A549 (cell line): ENCODE results near the gene CHIC2.

Experiments used
- CHD2 ChIP-seq: fragments of 150-350 bp; IDR thresholded peaks from 2 replicates; pipeline ENCODE4 v1.6.1; 2014; ENCODE audit warnings: low read length; ENCODE audit not compliant: partially characterized antibody
- CHD4 ChIP-seq: fragments of 200-600 bp; sonication (generic); IDR thresholded peaks from 2 replicates; pipeline ENCODE4 v1.6.1; 2016; ENCODE audit warnings: antibody characterized with exemption, mild to moderate bottlenecking, borderline replicate concordance
- KDM5A ChIP-seq: fragments of 200-600 bp; sonication (generic); IDR thresholded peaks from 2 replicates; pipeline ENCODE4 v1.6.1; 2016; ENCODE audit warnings: antibody characterized with exemption, mild to moderate bottlenecking
- NFE2L2 ChIP-seq: fragments of 150-350 bp; conservative IDR thresholded peaks from 2 replicates; pipeline ENCODE4 v1.6.1; 2014; ENCODE audit warnings: low read length
- NR3C1 ChIP-seq: fragments of >200 bp; sonication (Bioruptor Twin); formaldehyde crosslinking; IDR thresholded peaks from 3 replicates; pipeline ENCODE4 v1.6.1; 2017
- POLR2A ChIP-seq: IDR thresholded peaks from 2 replicates; pipeline ENCODE4 v1.6.1; 2012; ENCODE audit warnings: mild to moderate bottlenecking, low read length
- RNF2 ChIP-seq: fragments of 200-600 bp; sonication (generic); IDR thresholded peaks from 2 replicates; pipeline ENCODE4 v1.6.1; 2016; ENCODE audit warnings: low read depth, mild to moderate bottlenecking, antibody characterized with exemption, moderate library complexity, borderline replicate concordance
- USF2 ChIP-seq: fragments of 450-650 bp; IDR thresholded peaks from 2 replicates; pipeline ENCODE4 v1.6.1; 2014; ENCODE audit warnings: antibody characterized with exemption
- TF ChIP-seq, protein P1 (sequence below): fragments of >200 bp; sonication (Bioruptor Twin); formaldehyde crosslinking; IDR thresholded peaks from 3 replicates; pipeline ENCODE4 v1.5.1; 2016

DNA sequence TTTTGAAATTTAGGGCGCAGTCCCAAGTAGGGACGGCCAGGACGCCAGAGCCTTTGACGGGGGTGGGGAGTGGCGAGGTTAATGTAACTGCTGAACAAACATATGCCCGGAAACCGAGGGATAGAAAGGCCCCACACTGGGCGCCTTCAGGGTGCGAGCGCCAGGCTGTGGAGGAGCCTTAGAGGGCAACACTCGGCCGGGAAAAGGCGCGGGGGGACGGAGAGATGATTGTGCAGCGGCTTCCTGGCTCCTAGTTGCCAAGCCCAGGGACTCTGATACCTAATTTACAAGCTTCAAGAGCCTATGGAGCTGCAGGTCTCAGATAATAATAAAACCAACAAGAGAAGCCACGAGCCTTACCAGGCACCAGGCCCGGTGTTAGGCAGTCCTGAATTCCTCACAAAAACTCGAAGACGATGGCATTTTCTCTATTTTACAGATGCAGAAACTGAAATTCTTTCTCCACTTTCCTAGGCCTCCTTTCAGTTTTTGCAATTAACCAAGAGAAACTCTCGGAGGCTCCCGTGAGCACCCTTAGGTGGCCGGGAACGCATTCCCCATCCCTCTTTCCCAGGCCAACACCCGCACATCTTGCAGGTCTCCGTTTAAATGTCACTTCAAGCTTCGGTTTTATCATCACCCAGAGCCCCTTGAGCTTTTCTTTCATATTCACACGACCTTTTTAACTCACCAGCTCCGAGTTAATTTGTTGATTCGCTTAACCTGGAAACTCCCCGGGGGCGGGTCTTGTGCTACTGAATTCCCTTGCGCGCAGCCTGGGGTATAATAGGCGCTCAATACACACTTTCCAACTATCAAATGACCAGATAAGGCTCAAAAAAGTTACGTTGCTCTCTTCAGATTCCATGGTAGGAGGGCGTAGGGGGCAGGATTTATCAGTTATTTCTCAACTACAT is 29.2 kb upstream of the CHIC2 start:
- TF ChIP-seq, protein P1, sequence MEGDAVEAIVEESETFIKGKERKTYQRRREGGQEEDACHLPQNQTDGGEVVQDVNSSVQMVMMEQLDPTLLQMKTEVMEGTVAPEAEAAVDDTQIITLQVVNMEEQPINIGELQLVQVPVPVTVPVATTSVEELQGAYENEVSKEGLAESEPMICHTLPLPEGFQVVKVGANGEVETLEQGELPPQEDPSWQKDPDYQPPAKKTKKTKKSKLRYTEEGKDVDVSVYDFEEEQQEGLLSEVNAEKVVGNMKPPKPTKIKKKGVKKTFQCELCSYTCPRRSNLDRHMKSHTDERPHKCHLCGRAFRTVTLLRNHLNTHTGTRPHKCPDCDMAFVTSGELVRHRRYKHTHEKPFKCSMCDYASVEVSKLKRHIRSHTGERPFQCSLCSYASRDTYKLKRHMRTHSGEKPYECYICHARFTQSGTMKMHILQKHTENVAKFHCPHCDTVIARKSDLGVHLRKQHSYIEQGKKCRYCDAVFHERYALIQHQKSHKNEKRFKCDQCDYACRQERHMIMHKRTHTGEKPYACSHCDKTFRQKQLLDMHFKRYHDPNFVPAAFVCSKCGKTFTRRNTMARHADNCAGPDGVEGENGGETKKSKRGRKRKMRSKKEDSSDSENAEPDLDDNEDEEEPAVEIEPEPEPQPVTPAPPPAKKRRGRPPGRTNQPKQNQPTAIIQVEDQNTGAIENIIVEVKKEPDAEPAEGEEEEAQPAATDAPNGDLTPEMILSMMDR = no peak
- TF ChIP-seq USF2 = no peak
- TF ChIP-seq NR3C1 = no peak
- TF ChIP-seq POLR2A = no peak
- TF ChIP-seq CHD2 = no peak
- no peak for TF ChIP-seq RNF2
- no peak for TF ChIP-seq CHD4
- no peak for TF ChIP-seq NFE2L2
- no peak for TF ChIP-seq KDM5A
